B cell (primary cell): Measurements from ENCODE around the gene ZNF618.

Source experiments
- CTCF ChIP-seq: fragments of 200-600 bp; IDR thresholded peaks from one replicate; pipeline ENCODE4 v1.8.0; 2022; ENCODE audit warnings: antibody characterized with exemption, mild to moderate bottlenecking
- EZH2 ChIP-seq: IDR thresholded peaks from 2 replicates; pipeline ENCODE4 v1.6.1; 2012; ENCODE audit warnings: borderline replicate concordance, low read depth, mild to moderate bottlenecking, moderate library complexity, low read length; ENCODE audit not compliant: insufficient read depth, poor library complexity, severe bottlenecking

DNA sequence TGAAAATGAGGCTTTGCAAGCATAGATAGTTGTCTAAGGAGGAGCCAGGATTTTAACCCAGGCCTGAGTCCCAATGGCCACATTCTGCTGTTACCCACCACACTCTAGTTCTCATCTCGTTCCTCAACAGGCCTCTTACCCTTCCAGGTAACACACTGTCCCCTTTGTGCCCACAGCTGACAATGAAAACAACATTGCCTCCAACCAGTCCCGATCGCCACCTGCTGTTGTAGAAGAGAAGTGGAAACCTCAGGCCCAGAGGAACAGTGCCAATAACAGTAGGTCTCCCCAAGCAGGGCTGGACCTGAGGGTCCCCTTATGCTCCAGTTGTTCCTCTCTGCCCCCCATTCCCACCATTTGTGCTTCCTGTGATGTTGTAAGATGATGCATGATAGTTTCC lies 171.6 kb downstream of the ZNF618 start:
- TF ChIP-seq CTCF (no peak), EZH2 (no peak)
